Fibroblast of lung (primary cell): ENCODE data around the gene PDGFA.

Experiments
- EZH2 ChIP-seq: IDR thresholded peaks from 2 replicates; pipeline ENCODE4 v1.5.1; 2012; ENCODE audit warnings: low read length, control low read depth, mild to moderate bottlenecking; ENCODE audit errors: missing control alignments
- TF ChIP-seq, protein P1 (sequence below), 2 donors: IDR thresholded peaks in 1 of 2; conservative IDR thresholded peaks in 1 of 2; 1 replicate in 1 of 2; 2 replicates in 1 of 2; pipeline ENCODE4 v1.5.1; 2011 to 2012; ENCODE audit warnings: low read length in 2 of 2, control low read depth in 1 of 2, inconsistent platforms in 1 of 2, low read depth in 1 of 2, mild to moderate bottlenecking in 1 of 2

DNA sequence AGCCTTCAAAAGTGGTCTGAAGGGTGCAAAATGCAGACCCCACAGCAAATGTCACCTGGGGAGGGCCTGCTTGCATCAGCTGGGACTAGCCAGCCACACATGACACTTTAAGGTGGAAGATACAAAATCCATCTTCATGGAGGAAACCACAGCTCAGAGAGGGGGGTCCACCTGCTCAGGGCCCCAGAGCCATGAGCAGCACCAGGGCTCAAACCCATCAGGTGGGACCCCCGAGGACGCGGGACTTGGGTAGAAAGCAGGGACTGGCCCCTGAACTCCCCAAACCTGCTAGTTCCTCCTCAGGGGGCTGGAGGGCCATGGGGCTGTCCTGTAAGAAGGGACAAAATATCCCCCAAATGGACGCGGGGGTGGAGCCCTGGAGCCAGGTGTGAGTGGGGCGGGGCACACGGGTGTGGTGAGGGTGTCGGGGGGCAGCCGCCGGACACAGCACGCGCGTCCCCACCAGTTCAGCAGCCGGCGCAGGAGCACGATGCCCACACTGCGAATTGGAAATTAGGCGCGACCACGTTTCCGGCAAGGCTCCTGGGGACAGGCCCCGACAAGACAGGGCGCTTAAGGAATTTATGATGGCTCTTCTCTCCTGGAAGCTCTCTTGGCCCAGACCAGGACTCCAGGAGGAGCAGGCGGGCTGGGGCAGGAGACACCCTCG lies 8.0 kb downstream of the PDGFA start:
- TF ChIP-seq, protein P1, sequence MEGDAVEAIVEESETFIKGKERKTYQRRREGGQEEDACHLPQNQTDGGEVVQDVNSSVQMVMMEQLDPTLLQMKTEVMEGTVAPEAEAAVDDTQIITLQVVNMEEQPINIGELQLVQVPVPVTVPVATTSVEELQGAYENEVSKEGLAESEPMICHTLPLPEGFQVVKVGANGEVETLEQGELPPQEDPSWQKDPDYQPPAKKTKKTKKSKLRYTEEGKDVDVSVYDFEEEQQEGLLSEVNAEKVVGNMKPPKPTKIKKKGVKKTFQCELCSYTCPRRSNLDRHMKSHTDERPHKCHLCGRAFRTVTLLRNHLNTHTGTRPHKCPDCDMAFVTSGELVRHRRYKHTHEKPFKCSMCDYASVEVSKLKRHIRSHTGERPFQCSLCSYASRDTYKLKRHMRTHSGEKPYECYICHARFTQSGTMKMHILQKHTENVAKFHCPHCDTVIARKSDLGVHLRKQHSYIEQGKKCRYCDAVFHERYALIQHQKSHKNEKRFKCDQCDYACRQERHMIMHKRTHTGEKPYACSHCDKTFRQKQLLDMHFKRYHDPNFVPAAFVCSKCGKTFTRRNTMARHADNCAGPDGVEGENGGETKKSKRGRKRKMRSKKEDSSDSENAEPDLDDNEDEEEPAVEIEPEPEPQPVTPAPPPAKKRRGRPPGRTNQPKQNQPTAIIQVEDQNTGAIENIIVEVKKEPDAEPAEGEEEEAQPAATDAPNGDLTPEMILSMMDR (conservative IDR thresholded peaks at IDR 0.05 in 1 of 2, IDR thresholded peaks at IDR 0.05 in 1 of 2; ENCODE audit: low read depth in 1 of 2, low read length in 2 of 2) = no peak
- TF ChIP-seq EZH2 = no peak
